EL (cell line): ENCODE data around the gene RARB.

ENCODE experiments used
- DNase-seq: peaks from one replicate; pipeline ENCODE4 v3.0.0-alpha.2; 2016

RARB gene

DNA sequence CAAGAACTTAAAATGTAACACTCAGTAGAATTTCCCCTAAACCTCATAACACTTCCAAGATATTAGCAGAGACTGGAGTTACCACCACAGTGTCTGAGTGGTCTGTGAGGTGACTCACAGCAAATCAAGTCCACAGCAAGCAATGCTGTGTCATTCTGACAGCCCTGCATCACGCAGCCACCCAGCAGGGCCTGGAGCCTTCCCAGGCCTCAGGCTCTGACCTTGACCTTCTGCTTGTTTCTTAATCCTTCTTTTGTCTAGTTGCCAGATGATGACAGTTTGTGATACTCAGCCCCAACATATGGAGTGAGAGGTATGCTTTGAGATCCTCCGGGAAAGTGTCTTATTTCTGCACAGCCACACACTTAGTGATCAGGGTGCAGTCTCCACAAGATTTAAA, 154.2 kb downstream of the RARB start:
- peak; percentile 95 for DNase-seq

DNA sequence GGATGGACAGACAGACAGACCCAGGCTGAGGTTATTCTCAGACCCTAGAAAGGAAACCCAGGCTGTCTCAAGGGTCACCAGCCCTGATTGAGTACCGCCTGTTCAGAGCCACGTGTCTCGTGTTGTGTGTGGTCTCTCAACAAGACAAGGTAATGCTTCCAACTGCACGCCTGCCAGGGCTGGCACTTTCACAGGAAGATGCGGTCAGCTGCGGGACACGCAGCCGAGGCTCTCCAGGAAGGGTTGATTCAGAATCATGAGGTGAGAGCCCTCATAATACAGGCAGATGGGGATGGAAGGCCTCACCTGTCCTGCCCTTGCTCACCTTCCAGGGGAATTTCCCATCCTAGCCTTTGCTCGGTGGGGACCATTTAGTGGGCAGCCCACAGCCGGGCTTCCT, 155.3 kb downstream of the RARB start:
- DNase-seq: no peak

- DNase-seq: no peak
Measured at GRCh38 chr3:25584011-25584789, 156.1 kb downstream of the RARB start.

DNA sequence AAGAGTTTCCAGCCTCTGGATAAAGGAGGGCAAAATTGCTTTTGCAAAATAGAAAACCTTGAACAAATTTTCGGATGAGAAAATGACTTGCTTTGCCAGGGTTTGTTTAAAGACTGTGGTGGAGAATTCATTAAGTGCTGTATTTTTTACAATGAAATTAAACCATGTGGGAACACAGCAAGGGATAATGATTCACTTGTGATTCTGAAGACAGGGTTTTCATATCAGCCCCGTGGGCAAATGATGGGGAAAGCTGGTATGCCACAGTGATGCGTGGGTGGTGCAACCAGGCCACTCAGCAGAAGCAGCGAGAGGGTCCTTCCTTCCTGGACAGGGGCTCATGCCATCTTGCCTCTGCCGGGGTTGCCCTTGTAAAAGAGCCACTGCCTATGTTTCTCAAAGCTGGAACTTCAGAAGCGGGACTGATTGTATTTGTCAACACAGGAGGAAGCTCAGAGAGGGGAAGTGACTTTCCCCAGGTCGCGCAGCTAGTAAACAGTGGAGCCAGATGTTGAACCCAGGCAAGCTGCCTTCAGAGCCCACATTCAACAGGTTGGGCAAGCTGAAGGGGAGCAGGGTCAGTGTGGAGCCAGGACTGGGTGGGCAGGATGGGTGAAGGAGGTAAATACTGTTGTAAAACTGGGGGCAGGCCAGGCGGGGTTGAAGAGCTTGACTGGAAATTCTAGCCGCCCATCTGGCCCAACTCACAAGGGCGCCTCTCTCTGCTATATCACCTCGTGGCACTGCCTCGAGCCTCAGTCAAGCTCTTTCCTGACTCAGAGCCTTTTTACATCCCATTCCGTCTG, 157.5 kb downstream of the RARB start:
- peak; percentile 61 for DNase-seq

GRCh38 chr3:25586167-25586505, 158.1 kb downstream of the RARB start:
- no peak for DNase-seq

DNA sequence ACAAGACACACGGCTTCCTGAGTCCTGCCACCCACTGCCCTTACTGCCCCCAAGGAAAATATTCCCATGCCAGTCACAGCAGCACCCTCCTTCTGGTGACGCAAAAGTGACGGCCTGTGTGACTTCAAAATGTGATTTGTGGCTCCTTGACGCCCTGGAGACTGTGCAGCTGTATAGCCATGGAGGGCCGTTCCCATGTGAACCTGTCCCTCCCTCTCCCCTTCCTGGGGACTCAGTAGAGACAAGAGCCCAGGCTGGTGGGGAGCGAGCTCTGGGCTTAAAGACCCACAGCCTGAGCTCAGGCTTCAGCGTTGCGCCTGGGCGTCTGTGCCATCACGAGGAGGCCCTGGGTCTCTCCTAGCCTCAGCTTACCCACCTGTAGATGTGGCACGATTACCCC, 158.5 kb downstream of the RARB start:
- DNase-seq: no peak

DNA sequence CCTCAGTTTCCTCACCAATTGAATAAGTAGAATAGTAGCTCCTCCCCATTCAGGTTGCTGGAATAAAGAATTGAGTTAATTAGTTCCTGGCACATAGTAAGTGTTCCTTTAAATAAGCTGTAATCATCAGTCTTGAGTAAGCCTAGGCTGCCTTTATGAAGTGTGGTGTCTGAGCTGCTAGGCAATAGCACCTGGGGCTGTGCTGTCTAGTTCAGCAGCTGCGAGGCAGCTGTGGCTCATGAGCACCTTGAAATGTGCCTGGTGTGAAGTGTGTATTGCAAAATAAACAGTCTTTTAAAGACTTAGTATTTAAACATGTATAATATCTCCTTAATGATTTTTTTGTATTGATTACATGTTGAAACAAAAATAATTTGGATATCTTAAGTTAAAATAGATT, 159.0 kb downstream of the RARB start:
- no peak for DNase-seq

GRCh38 chr3:25587526-25587925, 159.5 kb downstream of the RARB start:
- no peak for DNase-seq

GRCh38 chr3:25587975-25588374, 159.9 kb downstream of the RARB start:
- no peak for DNase-seq

- no peak for DNase-seq
Measured at GRCh38 chr3:25588441-25589103, 160.5 kb downstream of the RARB start.

DNA sequence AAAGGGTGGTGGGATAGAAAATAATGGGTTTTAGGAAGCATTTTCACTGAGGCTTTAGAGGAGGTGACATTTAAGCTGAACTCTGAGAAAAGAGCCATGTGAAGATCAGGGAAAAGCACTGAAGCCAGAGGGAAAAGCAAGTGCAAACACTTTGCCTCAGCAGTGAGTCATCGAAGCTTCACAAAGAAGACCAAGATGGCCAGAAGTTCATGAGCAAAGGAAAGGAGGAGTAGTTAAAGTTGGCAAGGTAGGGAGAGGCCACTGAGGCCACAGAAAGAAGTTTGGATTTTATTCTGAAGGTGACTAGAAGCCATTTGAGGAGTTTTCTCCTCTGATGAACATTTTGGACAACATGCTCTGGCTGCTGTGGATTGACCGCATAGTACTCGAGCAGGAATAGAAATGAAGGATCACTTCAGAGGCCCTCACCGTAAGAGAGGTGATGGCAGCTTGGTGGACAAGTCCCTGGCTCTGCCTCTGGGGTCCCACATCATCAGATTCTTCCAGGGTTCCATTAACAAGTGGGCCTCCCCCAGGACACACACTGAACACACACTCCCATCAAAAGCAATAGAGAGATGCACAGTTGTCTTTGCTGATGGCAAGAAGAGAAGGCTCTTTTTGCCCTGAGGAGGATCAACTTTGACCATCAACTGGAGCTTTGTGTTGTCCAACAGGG, 161.2 kb downstream of the RARB start:
- no peak for DNase-seq

DNA sequence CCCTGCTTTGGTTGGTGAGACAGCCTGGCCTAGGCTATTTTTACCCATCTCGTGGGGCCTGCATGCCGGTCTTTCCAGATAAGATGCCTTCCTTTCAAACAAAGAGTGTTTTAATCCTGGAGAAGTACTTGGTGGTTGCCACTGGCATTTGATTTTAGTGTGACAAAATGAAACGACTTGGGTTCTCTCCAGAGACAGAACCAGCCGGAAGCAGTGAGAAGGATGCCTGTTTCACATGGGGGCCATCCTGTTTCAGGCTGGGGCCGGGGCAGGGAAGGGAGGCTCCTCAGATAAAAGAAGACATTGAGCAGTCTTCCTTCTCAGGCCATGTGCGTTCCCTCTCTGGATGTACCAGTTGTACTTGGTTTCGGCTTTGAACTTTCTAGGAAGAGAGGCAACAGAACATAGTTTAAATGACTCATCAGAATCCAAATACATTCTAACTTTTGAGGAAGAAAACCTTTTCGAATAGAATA, 161.8 kb downstream of the RARB start:
- no peak for DNase-seq

DNA sequence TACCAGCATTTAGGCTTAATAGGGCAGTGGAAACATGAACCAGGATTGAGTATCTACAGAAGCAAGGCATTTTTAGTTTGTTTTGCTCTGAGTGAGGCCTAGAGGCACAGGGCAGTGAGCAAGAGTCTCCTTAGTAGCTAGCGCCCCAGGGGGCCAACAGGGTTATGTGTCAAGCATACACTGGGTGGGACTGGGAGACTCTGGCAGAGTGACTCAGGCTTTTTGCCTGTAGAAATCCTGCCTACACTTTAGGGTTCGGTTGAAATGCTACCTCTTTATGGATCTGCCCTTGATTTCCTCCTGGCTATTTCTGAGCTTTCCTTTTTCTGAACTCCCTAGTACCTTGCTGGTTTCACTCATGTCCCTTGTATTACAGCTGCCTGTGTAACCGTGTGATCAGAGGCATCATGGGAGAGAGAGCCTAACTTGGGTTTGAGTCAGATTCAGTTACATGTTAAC, 164.5 kb downstream of the RARB start:
- DNase-seq: peak; percentile 91

GRCh38 chr3:25593001-25593400, 164.9 kb downstream of the RARB start:
- no peak for DNase-seq

- DNase-seq: peak; percentile 74
Measured at GRCh38 chr3:25594007-25594502, 166.0 kb downstream of the RARB start.

- no peak for DNase-seq
Measured at GRCh38 chr3:25597535-25598101, 169.6 kb downstream of the RARB start.

DNA sequence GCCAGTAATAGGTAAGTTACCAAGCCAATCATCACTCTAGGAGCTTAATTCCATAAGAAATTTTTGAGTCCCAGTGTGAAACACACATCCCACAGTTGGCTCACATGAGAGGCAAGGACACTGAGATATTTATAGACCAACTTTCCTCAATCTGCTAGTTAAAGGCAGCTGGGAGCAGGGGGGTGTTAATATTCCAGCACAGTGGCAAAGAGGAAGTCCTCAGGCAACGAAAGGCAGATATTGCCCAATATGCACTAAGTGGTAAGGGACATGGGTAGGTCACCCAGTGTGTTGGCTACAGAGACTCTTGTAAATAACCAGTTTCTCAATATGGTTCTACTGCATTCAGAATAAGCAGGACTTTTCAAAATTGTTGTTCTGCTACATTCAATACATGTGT, 175.6 kb downstream of the RARB start:
- peak; percentile 57 for DNase-seq

- DNase-seq: peak; percentile 83
Measured at GRCh38 chr3:25604107-25604805, 176.2 kb downstream of the RARB start.

GRCh38 chr3:25610167-25610566, 182.1 kb downstream of the RARB start:
- DNase-seq: no peak

DNA sequence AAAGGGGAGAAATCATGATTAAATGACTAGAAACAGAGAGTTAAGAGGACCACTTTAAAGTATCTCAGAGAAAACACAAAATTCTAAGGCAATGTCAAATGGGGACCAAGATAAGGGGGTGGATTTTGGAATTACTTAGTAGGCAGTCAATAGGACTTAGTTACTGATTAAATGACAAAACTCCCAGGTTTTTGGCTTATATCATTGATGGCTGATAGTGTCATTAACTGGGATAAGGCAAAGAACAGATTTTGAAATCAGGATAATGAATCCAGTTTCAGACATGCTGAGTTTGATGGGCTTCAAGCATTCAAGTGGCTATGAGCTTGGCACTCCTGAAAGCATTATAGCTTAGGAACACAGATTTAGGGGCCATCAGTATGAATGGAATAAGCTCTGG, 182.7 kb downstream of the RARB start:
- DNase-seq: no peak

- DNase-seq: no peak
Measured at GRCh38 chr3:25611193-25611592, 183.1 kb downstream of the RARB start.

DNA sequence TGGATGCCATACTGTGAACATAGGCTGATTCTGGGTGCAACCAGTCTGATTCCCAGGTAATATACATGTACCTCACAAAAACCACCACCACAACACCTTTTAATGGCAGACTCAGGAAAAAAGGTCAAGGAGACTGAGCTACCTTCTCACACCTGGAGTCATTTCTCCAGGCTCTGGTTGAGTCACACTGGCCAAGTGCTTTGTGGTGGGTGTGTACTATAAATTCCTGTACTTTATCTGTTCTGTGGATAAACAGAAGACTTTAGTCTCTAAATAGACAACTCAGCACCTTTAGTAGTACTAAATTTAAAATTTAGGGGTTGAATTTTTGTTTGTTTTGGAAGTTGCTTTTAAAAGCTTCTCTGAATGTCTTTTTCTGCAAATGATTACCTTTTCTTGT, 190.0 kb downstream of the RARB start:
- no peak for DNase-seq
